ENCODE results near the gene PECR. TPM values are rescaled to one million over a fixed set of nuclear protein-coding genes. Genes with fewer than 3 reads are reported as not detected.

The PECR gene
- total RNA-seq, 1 donor from 2014 or later, result 21.2 TPM

DNA sequence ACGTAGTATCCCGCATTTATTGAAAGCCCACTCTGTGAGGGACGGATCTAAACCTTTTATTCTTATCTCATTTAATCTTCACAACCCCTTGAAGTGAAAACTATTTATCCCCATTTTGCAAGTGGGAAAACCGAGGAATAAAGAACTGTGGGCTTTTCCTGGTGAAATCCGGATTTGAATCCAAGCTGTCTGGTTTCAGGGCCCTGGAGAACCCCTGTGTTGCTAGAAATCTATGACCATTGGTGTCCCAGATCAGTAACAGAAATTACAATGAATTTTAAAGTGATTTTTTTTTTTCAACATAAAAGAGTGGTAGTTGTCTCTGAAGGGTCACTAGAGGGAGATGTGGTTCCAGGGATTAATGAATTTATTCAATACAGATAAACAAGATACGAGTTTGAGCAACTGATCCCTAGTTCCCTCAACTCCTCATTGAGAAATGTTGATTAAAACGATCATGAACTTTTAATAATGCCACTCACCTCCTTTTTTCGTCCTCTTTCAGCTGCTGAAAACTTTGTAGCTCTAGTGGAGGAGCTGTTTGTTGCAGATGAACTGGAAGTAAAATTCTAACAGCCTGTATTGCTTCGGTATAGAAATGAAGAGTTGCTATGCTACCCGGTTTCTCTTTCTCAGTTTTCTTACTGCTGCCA, 28.5 kb upstream of the PECR start:
- Histone ChIP-seq H3K4me3 (peak overlapping the region; percentile 93), H3K9ac (peak overlapping the region; percentile 91), H4K20me1 (ENCODE audit: low read depth) (peaks cover 42% of the 10 kb centered on the region), H3K27ac (peak overlapping the region; percentile 78), H3K36me3 (peaks cover 24% of the 10 kb centered on the region), H3F3A (ENCODE audit: low read depth) (peaks cover 62% of the 10 kb centered on the region), H3K4me1 (peaks cover 49% of the 10 kb centered on the region), H3K4me2 (peak overlapping the region; percentile 92), H3K79me2 (ENCODE audit: low read depth) (peaks cover 50% of the 10 kb centered on the region), H3K9me3 (ENCODE audit: low read depth) (no peaks in the 10 kb centered on the region), H3K27me3 (no peaks in the 10 kb centered on the region), H2AFZ (replicated peaks) (no peak overlapping the region)
- no peaks in the 10 kb centered on the region for H3K9me3 Mint-ChIP-seq
- peak overlapping the region; percentile 98 for H3K27ac Mint-ChIP-seq
- no peak for TF ChIP-seq EZH2phosphoT487 (IDR thresholded peaks at IDR 0.05)
- TF ChIP-seq CTCF (IDR thresholded peaks at IDR 0.05), result peak; percentile 60
- H3K36me3 Mint-ChIP-seq, result peaks cover 18% of the 10 kb centered on the region
- DNase-seq (ENCODE audit: low spot score), result peak; percentile 39
- peaks cover 58% of the 10 kb centered on the region for H3K4me1 Mint-ChIP-seq
- peak overlapping the region; percentile 99 for H3K4me3 Mint-ChIP-seq
- peaks cover 7% of the 10 kb centered on the region for H3K27me3 Mint-ChIP-seq (ENCODE audit: insufficient read depth, low read depth)

DNA sequence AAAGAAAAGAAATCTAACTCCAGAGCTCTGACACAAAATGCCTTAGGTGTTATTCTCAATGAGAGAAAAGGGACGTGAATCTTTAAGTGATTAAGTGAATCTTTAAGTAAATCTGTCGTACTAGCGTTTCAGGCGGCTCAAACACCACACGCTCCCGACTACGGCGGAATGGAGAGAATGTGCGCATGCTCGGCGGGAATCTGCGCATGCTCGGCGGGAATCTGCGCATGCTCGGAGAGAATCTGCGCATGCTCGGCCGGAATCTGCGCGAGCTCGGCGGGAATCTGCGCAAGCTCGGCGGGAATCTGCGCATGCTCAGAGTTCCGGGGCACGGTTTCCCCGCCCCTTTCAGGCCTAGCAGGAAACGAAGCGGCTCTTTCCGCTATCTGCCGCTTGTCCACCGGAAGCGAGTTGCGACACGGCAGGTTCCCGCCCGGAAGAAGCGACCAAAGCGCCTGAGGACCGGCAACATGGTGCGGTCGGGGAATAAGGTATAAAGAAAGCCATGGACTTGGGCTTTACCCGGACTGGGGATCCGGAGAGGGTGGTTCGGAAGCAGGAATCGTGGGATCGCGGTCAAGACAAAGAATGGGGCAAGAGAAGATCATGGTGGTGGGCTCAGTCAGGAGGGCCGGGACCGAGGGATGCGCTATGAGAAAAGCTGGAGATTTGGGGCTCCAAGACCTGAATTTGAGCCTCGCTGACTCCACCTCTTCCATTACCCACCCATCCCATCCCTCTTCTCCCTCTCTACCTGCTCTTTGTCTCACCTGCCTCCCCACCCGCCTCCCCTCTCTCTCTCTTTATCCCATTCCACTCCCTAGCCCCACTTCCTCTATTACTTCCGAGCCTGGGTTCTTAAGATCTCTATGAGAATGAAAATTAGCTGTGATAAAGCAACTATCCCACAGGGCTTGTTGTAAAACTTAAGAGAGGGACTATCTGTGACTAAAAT, 27.6 kb upstream of the PECR start, which contains the start of gene XRCC5:
Gene XRCC5 (plus strand): TSS at position 382 of the 955 bp plus-strand sequence. CDS start 89 bp downstream, at position 471.
- Histone ChIP-seq H3K9me3 (ENCODE audit: low read depth) (no peaks in the 10 kb centered on the region), H3K4me1 (peaks cover 52% of the 10 kb centered on the region), H2AFZ (replicated peaks) (peak within 1 kb of the TSS; percentile 69), H3K79me2 (ENCODE audit: low read depth) (peaks cover 48% of the 10 kb centered on the region), H3K36me3 (peaks cover 24% of the 10 kb centered on the region), H3F3A (ENCODE audit: low read depth) (peaks cover 59% of the 10 kb centered on the region), H3K4me2 (peak within 1 kb of the TSS; percentile 92), H3K4me3 (peak within 1 kb of the TSS; percentile 93), H4K20me1 (ENCODE audit: low read depth) (peaks cover 40% of the 10 kb centered on the region), H3K27ac (peak within 1 kb of the TSS; percentile 88), H3K27me3 (no peaks in the 10 kb centered on the region), H3K9ac (peak within 1 kb of the TSS; percentile 91)
- peak within 1 kb of the TSS; percentile 99 for H3K4me3 Mint-ChIP-seq
- peaks cover 5% of the 10 kb centered on the region for H3K27me3 Mint-ChIP-seq (ENCODE audit: insufficient read depth, low read depth)
- H3K36me3 Mint-ChIP-seq, result peaks cover 16% of the 10 kb centered on the region
- H3K4me1 Mint-ChIP-seq, result peaks cover 50% of the 10 kb centered on the region
- peak; percentile 98 for DNase-seq (ENCODE audit: low spot score)
- H3K9me3 Mint-ChIP-seq, result no peaks in the 10 kb centered on the region
- H3K27ac Mint-ChIP-seq, result peak within 1 kb of the TSS; percentile 98
- TF ChIP-seq CTCF (IDR thresholded peaks at IDR 0.05) (no peak), EZH2phosphoT487 (IDR thresholded peaks at IDR 0.05) (no peak), EZH2 (IDR thresholded peaks at IDR 0.05) (peak; percentile 28)

- Histone ChIP-seq H3K9ac (peak overlapping the region; percentile 57), H3K36me3 (peaks cover 24% of the 10 kb centered on the region), H3K4me2 (peak overlapping the region; percentile 75), H3K27me3 (no peaks in the 10 kb centered on the region), H4K20me1 (ENCODE audit: low read depth) (peaks cover 32% of the 10 kb centered on the region), H3K9me3 (ENCODE audit: low read depth) (no peaks in the 10 kb centered on the region), H3K79me2 (ENCODE audit: low read depth) (peaks cover 44% of the 10 kb centered on the region), H2AFZ (replicated peaks) (peak overlapping the region; percentile 48), H3K27ac (peak overlapping the region; percentile 88), H3F3A (ENCODE audit: low read depth) (peaks cover 51% of the 10 kb centered on the region), H3K4me1 (peaks cover 51% of the 10 kb centered on the region), H3K4me3 (peak overlapping the region; percentile 93)
- peak; percentile 35 for DNase-seq (ENCODE audit: low spot score)
- no peaks in the 10 kb centered on the region for H3K9me3 Mint-ChIP-seq
- no peak for TF ChIP-seq EZH2 (IDR thresholded peaks at IDR 0.05)
- peak; percentile 15 for TF ChIP-seq EZH2phosphoT487 (IDR thresholded peaks at IDR 0.05)
- H3K4me1 Mint-ChIP-seq, result peaks cover 44% of the 10 kb centered on the region
- H3K27ac Mint-ChIP-seq, result peak overlapping the region; percentile 98
- H3K4me3 Mint-ChIP-seq, result peak overlapping the region; percentile 99
- H3K27me3 Mint-ChIP-seq (ENCODE audit: insufficient read depth, low read depth), result peaks cover 5% of the 10 kb centered on the region
- H3K36me3 Mint-ChIP-seq, result peaks cover 17% of the 10 kb centered on the region
Measured at GRCh38 chr2:216108310-216108966, 26.8 kb upstream of the PECR start.

Data from neural progenitor cell (in vitro differentiated cells).